ENCODE data around the gene KRTAP12-4.
"Not testable (repeated sequence)": the region's sequence is repeated elsewhere in the genome, so short reads cannot be mapped to it uniquely, and the experiment has no call there.

The KRTAP12-4 gene

DNA sequence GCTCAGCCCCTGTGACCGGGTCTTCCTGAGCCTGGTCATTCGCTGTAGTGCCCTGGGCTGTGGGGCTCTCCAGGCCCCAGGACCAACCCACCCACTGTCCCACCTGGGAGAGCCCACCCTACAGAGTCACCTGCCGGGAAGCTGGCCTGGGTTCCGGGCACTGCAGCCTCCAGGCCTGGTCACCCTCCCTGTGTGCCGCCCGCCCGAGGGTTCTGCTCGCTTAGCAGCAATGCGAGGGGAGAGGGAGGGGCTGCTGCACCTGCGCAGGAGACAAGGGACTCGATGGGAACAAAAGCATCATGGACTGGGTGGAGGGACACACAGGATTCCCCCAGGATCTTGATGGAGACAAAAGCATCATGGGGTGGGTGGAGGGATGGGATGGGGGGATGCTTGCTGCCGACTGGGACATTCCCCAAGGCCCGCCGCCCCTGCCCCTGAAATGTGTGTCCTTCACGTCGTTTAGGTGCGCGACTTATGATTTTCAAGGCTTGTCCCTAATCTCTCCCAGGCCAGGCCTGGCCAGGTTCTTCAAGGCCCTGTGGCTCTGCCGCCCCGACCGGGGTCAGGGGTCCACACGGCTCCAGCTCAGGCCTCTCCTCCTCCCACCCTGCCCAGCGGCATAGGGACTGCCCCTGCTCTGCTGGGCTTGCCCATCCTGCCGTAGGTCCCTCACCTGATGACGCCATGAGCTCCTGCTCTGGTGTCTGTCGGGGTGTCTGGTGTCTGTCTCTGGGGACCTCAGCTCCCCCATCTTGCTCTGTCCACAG, 40.9 kb downstream of the KRTAP12-4 start:
- FAIRE-seq (no peak), DNase-seq (ENCODE audit: low spot score) (no peak)

DNA sequence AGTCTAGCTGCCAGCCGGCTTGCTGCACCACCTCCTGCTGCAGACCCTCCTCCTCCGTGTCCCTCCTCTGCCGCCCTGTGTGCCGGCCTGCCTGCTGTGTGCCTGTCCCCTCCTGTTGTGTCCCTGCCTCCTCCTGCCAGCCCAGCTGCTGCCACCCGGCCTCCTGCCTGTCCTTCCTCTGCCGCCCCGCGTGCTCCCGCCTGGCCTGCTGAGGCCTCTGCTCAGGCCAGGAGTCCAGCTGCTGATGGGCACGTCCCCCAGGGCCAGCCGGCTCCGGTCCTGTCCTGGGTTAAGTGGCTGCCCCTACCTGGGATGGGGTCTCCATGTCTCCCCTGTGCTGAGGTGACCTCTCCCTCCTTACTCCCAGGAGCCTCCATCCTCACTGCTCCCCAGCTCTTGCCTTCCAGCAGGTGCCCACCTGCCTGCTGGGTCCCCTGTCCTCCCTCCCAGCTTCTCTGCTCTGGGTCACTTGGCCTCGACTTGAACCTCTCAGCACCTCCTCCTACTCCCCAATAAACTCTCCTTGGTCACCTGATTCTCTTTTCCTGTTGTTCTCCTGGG, 41.7 kb downstream of the KRTAP12-4 start:
- DNase-seq (ENCODE audit: low spot score) (no peak), FAIRE-seq (no peak)

DNA sequence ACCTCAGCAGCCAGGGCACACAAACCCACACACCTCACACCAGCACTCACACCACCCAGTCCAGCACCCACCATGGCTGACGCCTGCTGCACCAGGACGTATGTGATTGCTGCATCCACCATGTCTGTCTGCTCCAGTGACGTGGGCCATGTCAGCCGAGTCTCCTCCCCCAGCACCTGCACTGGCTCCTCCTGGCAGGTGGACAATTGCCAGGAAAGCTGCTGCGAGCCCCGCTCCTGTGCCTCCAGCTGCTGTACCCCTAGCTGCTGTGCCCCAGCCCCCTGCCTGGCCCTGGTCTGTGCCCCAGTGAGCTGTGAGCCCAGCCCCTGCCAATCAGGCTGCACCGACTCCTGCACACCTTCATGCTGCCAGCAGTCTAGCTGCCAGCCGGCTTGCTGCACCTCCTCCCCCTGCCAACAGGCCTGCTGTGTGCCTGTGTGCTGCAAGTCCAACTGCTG, 42.4 kb downstream of the KRTAP12-4 start, which contains the start of gene KRTAP10-8:
TSS of gene KRTAP10-8 (plus strand) at position 51 of the 458 bp plus-strand sequence. CDS start at position 73, 22 bp downstream.
- no peak for FAIRE-seq
- DNase-seq (ENCODE audit: low spot score), result no peak

DNA sequence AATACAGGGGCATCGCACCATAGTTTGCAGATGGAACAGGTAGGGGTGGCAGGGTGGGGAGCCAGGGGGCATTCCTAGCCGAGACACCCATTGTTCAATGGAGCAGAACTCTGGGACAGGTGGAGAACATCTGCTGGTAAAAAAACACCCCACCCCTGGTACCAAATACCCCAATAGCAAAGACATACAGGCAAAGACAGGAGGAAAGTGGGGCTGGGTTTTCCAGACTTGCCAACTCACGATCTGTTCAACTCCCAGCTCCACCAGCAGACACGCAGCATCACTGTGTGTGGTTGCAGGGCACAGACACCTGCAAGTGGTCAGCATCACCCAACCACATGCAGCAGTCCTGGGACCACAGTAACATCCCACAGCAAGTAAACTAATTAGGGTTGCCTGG, 42.9 kb downstream of the KRTAP12-4 start:
- FAIRE-seq, result no peak
- DNase-seq (ENCODE audit: low spot score), result no peak

DNA sequence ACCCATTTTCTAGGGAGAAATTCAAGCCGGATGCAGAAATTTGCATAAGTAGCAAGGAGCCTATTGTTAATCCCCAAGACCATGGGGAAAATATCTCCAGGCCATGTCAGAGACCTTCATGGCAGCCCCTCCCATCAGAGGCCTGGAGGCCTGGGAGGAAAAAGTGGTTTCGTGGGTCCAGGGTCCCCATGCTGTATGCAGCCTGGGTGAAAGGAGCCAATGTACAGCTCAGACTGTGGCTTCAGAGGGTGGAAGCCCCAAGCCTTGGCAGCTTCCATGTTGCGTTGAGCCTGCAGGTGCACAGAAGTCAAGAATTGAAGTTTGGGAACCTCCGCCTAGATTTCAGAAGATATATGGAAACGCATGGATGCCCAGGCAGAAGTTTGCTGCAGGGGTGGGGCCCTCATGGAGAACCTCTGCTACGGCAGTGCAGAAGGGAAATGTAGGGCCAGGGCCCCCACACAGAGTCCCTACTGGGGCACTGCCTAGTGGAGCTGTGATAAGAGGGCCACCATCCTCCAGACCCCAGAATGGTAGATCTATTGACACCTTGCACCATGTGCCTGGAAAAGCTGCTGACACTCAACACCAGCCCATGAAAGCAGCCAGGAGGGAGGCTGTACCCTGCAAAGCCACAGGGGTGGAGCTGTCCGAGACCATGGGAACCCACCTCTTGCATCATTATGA, 44.2 kb downstream of the KRTAP12-4 start:
- FAIRE-seq; DNase-seq (ENCODE audit: low spot score): not testable (repeated sequence)

DNA sequence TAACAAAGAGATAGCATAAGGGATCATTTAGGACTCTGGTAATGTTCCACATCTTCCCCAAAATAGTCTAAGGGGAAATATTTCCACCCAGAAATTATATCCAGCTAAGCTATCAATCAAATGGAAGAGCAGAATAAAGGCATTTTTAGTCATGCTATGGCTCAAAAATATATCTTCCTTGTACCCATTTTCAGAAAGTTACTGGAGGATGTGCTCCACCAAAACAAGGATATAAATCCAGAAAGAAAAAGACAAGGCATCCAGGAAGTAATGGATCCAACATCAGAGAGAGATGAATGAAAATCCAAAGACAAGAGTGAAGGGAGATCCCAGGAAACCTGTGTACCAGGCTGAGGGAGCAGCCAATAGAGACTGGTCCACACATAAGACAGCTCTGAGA, 45.3 kb downstream of the KRTAP12-4 start:
- DNase-seq (ENCODE audit: low spot score), result no peak
- no peak for FAIRE-seq

DNA sequence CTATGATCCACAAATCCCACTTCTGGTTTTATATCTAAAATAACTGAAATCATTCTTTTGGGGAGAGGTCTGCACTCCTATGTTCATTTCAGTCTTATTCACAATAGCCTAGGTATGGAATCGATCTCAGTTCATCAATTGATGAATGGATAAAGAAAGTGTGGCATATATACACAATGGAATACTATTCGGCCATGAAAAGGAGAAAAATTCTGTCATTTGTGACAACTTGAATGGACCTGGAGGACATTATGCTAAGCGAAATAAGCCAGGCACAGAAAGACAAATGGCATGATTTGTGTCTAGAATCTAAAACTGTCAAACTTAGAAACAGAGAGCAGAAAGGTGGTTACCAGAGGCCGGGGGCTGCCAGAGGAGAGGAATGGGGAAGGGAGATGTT, 48.0 kb downstream of the KRTAP12-4 start:
- FAIRE-seq (no peak), DNase-seq (ENCODE audit: low spot score) (no peak)

All from urothelium cell line (cell line).